ENCODE results near the gene ST8SIA2. TPM values are rescaled to one million over a fixed set of nuclear protein-coding genes. Genes with fewer than 3 reads are reported as not detected.

The ST8SIA2 gene
- total and polyA plus RNA-seq, 2 donors, result 0.48 to 2.1 TPM

DNA sequence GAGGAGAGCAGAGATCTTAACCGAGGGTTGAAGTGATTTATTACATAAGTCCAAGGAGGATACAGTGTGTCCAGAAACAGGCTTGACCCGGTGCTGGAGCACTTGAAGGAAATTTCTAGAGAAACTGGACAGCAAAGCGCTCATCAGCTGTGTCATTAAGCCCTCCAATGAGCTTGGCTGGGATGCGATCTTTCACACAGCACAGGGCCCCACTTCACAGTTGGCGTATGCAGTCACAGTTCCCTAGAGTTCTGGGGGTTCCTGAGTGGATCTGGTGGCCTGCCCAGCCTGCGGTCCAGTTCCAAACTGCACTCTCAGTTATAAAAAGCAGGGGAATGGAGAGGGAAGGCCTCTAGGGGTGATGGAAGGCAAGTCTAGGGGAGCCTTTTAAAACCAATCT is 13.6 kb downstream of the ST8SIA2 start:
- H3K4me3 ChIP-seq (ENCODE audit: low read length in 2 of 2), result no peak overlapping the region
- WGBS, result 94% methylated on average over 6 of the region's 6 CpGs
- no peaks in the 10 kb centered on the region for H3K9me3 ChIP-seq (ENCODE audit: control insufficient read depth in 2 of 2, insufficient read depth in 1 of 2, low read length in 1 of 2)
- no peaks in the 10 kb centered on the region for H3K4me1 ChIP-seq (ENCODE audit: control insufficient read depth in 2 of 2, insufficient read depth in 2 of 2, low read length in 2 of 2)
- H3K36me3 ChIP-seq (ENCODE audit: control insufficient read depth in 2 of 2, insufficient read depth in 2 of 2, low read length in 1 of 2), result no peaks in the 10 kb centered on the region
- H3K27ac ChIP-seq (ENCODE audit: low read depth in 1 of 2, low read length in 1 of 2), result no peak overlapping the region
- no peak for DNase-seq (ENCODE audit: low read depth in 6 of 9, low spot score in 9 of 9)
- no peaks in the 10 kb centered on the region for H3K27me3 ChIP-seq (ENCODE audit: control insufficient read depth in 2 of 2, insufficient read depth in 1 of 2, low read length in 1 of 2)

DNA sequence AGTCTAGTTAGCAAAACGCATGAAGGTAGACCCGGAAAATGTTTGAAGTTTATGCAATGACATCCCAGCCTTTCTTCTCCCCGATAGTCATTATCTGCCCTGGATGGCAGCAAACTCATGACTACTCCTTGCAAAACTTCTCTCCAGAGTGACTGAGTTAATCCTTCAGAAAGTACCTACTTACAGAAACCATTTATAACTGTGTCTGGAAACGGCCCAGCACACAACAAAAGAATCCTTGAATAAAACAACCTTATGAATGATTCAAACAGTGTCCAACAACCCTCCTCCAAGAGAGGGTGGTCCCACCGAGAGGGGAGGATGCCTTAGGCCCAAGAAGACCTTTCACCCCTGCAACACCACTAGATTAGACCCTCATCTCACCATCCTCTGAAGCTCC is 14.2 kb downstream of the ST8SIA2 start:
- no peak overlapping the region for H3K4me3 ChIP-seq (ENCODE audit: low read length in 2 of 2)
- no peaks in the 10 kb centered on the region for H3K4me1 ChIP-seq (ENCODE audit: control insufficient read depth in 2 of 2, insufficient read depth in 2 of 2, low read length in 2 of 2)
- H3K27ac ChIP-seq (ENCODE audit: low read depth in 1 of 2, low read length in 1 of 2), result no peak overlapping the region
- DNase-seq (ENCODE audit: low read depth in 6 of 9, low spot score in 9 of 9), result no peak
- no peaks in the 10 kb centered on the region for H3K27me3 ChIP-seq (ENCODE audit: control insufficient read depth in 2 of 2, insufficient read depth in 1 of 2, low read length in 1 of 2)
- no peaks in the 10 kb centered on the region for H3K36me3 ChIP-seq (ENCODE audit: control insufficient read depth in 2 of 2, insufficient read depth in 2 of 2, low read length in 1 of 2)
- 83% methylated on average over 5 of the region's 5 CpGs for WGBS
- no peaks in the 10 kb centered on the region for H3K9me3 ChIP-seq (ENCODE audit: control insufficient read depth in 2 of 2, insufficient read depth in 1 of 2, low read length in 1 of 2)

GRCh38 chr15:92409006-92409405 is 15.3 kb downstream of the ST8SIA2 start:
- no peak overlapping the region for H3K4me3 ChIP-seq (ENCODE audit: low read length in 2 of 2)
- no peak overlapping the region for H3K27ac ChIP-seq (ENCODE audit: low read depth in 1 of 2, low read length in 1 of 2)
- H3K27me3 ChIP-seq (ENCODE audit: control insufficient read depth in 2 of 2, insufficient read depth in 1 of 2, low read length in 1 of 2), result no peaks in the 10 kb centered on the region
- no peaks in the 10 kb centered on the region for H3K4me1 ChIP-seq (ENCODE audit: control insufficient read depth in 2 of 2, insufficient read depth in 2 of 2, low read length in 2 of 2)
- H3K36me3 ChIP-seq (ENCODE audit: control insufficient read depth in 2 of 2, insufficient read depth in 2 of 2, low read length in 1 of 2), result no peaks in the 10 kb centered on the region
- H3K9me3 ChIP-seq (ENCODE audit: control insufficient read depth in 2 of 2, insufficient read depth in 1 of 2, low read length in 1 of 2), result no peaks in the 10 kb centered on the region
- DNase-seq (ENCODE audit: low read depth in 6 of 9, low spot score in 9 of 9), result no peak
- 88% methylated on average over 5 of the region's 5 CpGs for WGBS

DNA sequence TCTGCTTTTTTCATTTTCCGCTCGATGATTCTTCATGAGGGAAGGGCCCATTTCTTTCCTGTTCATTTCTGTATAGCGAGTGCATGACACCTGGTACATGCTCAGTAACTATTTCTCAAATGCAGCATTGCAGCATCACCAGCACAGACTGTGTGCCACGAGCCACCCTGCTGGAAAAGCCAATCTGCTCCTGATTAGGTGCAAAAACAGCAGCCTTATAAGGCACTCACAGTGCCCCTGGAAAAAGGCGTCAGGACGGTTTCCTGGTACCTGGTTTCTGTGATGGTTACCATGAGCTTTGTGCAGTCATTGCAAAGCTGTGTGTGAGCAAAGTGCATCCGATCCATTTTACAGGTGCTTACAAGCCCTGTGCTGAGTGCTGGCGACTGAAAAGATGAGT is 15.8 kb downstream of the ST8SIA2 start:
- 93% methylated on average over 8 of the region's 8 CpGs for WGBS

DNA sequence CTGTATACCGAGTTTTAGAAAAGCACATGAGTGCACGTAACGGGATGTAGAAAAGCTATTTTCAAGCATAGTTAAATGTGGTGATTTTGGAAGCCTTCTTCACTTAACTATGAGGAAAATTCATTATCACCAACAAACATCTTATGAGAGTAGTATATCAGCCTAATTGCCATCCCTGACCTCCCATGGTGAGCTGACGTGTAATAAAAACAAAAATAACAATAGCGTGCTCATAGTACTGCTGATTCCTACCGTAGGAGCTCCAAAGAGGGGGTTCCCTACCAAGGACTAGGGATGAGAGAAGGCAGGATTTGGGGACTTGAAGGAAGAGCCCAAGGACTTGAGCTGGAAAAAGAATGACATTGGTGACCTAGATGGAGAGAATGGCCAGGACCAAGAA is 16.9 kb downstream of the ST8SIA2 start:
- no peak for DNase-seq (ENCODE audit: low read depth in 6 of 9, low spot score in 9 of 9)
- Histone ChIP-seq H3K4me1 (ENCODE audit: control insufficient read depth in 2 of 2, insufficient read depth in 2 of 2, low read length in 2 of 2) (no peaks in the 10 kb centered on the region), H3K9me3 (ENCODE audit: control insufficient read depth in 2 of 2, insufficient read depth in 1 of 2, low read length in 1 of 2) (no peaks in the 10 kb centered on the region), H3K36me3 (ENCODE audit: control insufficient read depth in 2 of 2, insufficient read depth in 2 of 2, low read length in 1 of 2) (no peaks in the 10 kb centered on the region), H3K27ac (ENCODE audit: low read depth in 1 of 2, low read length in 1 of 2) (no peak overlapping the region), H3K4me3 (ENCODE audit: low read length in 2 of 2) (no peak overlapping the region), H3K27me3 (ENCODE audit: control insufficient read depth in 2 of 2, insufficient read depth in 1 of 2, low read length in 1 of 2) (no peaks in the 10 kb centered on the region)
- WGBS, result 96% methylated on average over 6 of the region's 6 CpGs

More for the DNA sequence above, 15.8 kb downstream of the ST8SIA2 start:
- no peaks in the 10 kb centered on the region for H3K27me3 ChIP-seq (ENCODE audit: control insufficient read depth in 2 of 2, insufficient read depth in 1 of 2, low read length in 1 of 2)
- H3K4me3 ChIP-seq (ENCODE audit: low read length in 2 of 2), result no peak overlapping the region
- H3K36me3 ChIP-seq (ENCODE audit: control insufficient read depth in 2 of 2, insufficient read depth in 2 of 2, low read length in 1 of 2), result no peaks in the 10 kb centered on the region
- H3K4me1 ChIP-seq (ENCODE audit: control insufficient read depth in 2 of 2, insufficient read depth in 2 of 2, low read length in 2 of 2), result no peaks in the 10 kb centered on the region
- no peak for DNase-seq (ENCODE audit: low read depth in 6 of 9, low spot score in 9 of 9)
- no peak overlapping the region for H3K27ac ChIP-seq (ENCODE audit: low read depth in 1 of 2, low read length in 1 of 2)
- H3K9me3 ChIP-seq (ENCODE audit: control insufficient read depth in 2 of 2, insufficient read depth in 1 of 2, low read length in 1 of 2), result no peaks in the 10 kb centered on the region

GRCh38 chr15:92411256-92411655 is 17.6 kb downstream of the ST8SIA2 start:
- Histone ChIP-seq H3K9me3 (ENCODE audit: control insufficient read depth in 2 of 2, insufficient read depth in 1 of 2, low read length in 1 of 2) (no peaks in the 10 kb centered on the region), H3K4me3 (ENCODE audit: low read length in 2 of 2) (no peak overlapping the region), H3K36me3 (ENCODE audit: control insufficient read depth in 2 of 2, insufficient read depth in 2 of 2, low read length in 1 of 2) (no peaks in the 10 kb centered on the region), H3K4me1 (ENCODE audit: control insufficient read depth in 2 of 2, insufficient read depth in 2 of 2, low read length in 2 of 2) (no peaks in the 10 kb centered on the region), H3K27me3 (ENCODE audit: control insufficient read depth in 2 of 2, insufficient read depth in 1 of 2, low read length in 1 of 2) (no peaks in the 10 kb centered on the region), H3K27ac (ENCODE audit: low read depth in 1 of 2, low read length in 1 of 2) (no peak overlapping the region)
- WGBS, result 94% methylated on average over 5 of the region's 5 CpGs
- no peak for DNase-seq (ENCODE audit: low read depth in 6 of 9, low spot score in 9 of 9)

DNA sequence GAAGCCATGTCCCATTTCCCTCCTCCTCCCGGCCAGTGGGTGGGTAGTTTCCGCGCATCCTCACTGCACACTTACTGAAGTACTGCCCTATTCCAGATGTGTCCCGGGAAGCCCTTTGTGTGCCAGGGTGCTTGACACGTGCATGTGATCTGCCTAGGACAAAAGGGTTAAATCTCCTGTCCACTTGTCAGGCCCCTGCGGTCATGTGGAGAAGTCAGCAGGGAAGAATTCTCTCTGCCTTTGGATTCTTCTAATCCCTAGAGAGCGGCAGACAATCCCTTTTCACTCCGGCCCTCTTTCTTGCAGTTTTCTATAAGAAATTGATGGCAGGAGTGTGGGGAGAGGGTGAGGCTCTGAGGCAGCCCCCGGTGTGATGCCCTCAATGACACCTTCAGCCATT is 19.8 kb downstream of the ST8SIA2 start:
- no peaks in the 10 kb centered on the region for H3K36me3 ChIP-seq (ENCODE audit: control insufficient read depth in 2 of 2, insufficient read depth in 2 of 2, low read length in 1 of 2)
- H3K4me3 ChIP-seq (ENCODE audit: low read length in 2 of 2), result no peak overlapping the region
- no peaks in the 10 kb centered on the region for H3K27me3 ChIP-seq (ENCODE audit: control insufficient read depth in 2 of 2, insufficient read depth in 1 of 2, low read length in 1 of 2)
- H3K9me3 ChIP-seq (ENCODE audit: control insufficient read depth in 2 of 2, insufficient read depth in 1 of 2, low read length in 1 of 2), result no peaks in the 10 kb centered on the region
- WGBS, result 88% methylated on average over 9 of the region's 9 CpGs
- H3K4me1 ChIP-seq (ENCODE audit: control insufficient read depth in 2 of 2, insufficient read depth in 2 of 2, low read length in 2 of 2), result no peaks in the 10 kb centered on the region
- DNase-seq (ENCODE audit: low read depth in 6 of 9, low spot score in 9 of 9), result no peak
- H3K27ac ChIP-seq (ENCODE audit: low read depth in 1 of 2, low read length in 1 of 2), result no peak overlapping the region

DNA sequence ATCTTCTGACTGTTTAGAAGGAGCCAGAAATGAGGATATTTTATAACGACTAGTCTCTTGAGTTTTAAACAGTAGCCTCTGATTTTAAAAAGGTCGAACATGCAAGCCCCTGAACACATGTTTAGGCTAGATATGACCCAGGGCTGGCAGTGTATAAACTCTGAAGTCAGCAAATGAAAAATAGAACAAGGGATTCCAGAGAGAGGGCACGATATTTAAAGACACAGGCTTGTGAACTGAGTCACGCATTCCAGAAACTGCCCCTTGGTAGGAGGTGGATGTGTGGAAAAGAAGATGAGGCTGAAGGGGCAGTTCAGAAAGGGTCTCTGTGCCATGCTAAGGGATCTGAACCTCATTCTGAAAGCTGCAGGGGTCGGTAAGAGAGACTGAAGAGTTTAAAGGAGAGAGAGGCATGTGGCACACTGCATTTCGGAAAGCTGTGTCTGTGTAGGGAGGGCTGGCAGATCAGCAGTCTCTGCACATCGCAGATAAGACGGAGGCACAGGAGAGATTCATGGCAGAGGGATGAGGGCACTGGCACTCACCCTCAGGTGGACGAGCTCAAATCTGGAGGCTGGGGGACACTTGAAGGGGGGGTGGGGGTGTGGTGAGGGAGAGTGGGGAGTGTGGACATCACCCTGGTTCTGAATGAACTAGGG is 22.1 kb downstream of the ST8SIA2 start:
- no peak overlapping the region for H3K27ac ChIP-seq (ENCODE audit: low read depth in 1 of 2, low read length in 1 of 2)

DNA sequence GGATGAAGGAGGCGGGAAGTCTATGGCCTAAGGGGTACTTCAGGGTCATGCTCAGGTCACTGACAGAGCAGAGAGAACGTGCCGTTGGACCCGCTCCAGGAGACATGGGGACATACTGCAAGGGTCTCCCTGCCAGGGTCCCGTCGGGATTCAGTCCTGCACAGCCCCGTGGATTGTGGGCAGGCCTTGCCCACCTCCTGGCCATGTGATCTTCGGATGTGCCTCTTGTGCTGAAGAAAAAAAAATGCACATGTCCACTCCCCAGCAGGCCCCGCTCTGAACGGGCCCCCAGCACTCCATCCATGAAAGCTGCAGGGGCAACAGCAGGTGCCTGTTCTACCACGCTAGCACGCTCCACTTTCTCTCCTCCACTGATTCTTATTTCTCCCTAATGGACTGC is 22.9 kb downstream of the ST8SIA2 start:
- no peaks in the 10 kb centered on the region for H3K27me3 ChIP-seq (ENCODE audit: control insufficient read depth in 2 of 2, insufficient read depth in 1 of 2, low read length in 1 of 2)
- no peak overlapping the region for H3K27ac ChIP-seq (ENCODE audit: low read depth in 1 of 2, low read length in 1 of 2)
- DNase-seq (ENCODE audit: low read depth in 6 of 9, low spot score in 9 of 9), result no peak
- H3K36me3 ChIP-seq (ENCODE audit: control insufficient read depth in 2 of 2, insufficient read depth in 2 of 2, low read length in 1 of 2), result no peaks in the 10 kb centered on the region
- WGBS, result 96% methylated on average over 12 of the region's 12 CpGs
- H3K4me1 ChIP-seq (ENCODE audit: control insufficient read depth in 2 of 2, insufficient read depth in 2 of 2, low read length in 2 of 2), result no peaks in the 10 kb centered on the region
- H3K4me3 ChIP-seq (ENCODE audit: low read length in 2 of 2), result no peak overlapping the region
- H3K9me3 ChIP-seq (ENCODE audit: control insufficient read depth in 2 of 2, insufficient read depth in 1 of 2, low read length in 1 of 2), result no peaks in the 10 kb centered on the region

More for the DNA sequence above, 22.1 kb downstream of the ST8SIA2 start:
- 95% methylated on average over 9 of the region's 9 CpGs for WGBS
- Histone ChIP-seq H3K36me3 (ENCODE audit: control insufficient read depth in 2 of 2, insufficient read depth in 2 of 2, low read length in 1 of 2) (no peaks in the 10 kb centered on the region), H3K4me1 (ENCODE audit: control insufficient read depth in 2 of 2, insufficient read depth in 2 of 2, low read length in 2 of 2) (no peaks in the 10 kb centered on the region), H3K9me3 (ENCODE audit: control insufficient read depth in 2 of 2, insufficient read depth in 1 of 2, low read length in 1 of 2) (no peaks in the 10 kb centered on the region), H3K4me3 (ENCODE audit: low read length in 2 of 2) (no peak overlapping the region), H3K27me3 (ENCODE audit: control insufficient read depth in 2 of 2, insufficient read depth in 1 of 2, low read length in 1 of 2) (no peaks in the 10 kb centered on the region)
- DNase-seq (ENCODE audit: low read depth in 6 of 9, low spot score in 9 of 9), result no peak
